ENCODE data around the gene KLHL15. TPM values are rescaled to one million over a fixed set of nuclear protein-coding genes. Genes with fewer than 3 reads are reported as not detected.
A peak's percentile ranks its signal among the peaks of the same experiment; 100 is the strongest.

The KLHL15 gene
- total and polyA plus RNA-seq, 2 experiments from 2014 or later = 3.4 to 8.2 TPM

GRCh38 chrX:24037729-24038128 is 10.7 kb upstream of the KLHL15 start:
- H3K4me3 ChIP-seq = no peak overlapping the region
- in situ Hi-C loops (cut with MboI) = no loop called here
- H3K9me3 ChIP-seq (ENCODE audit: low read depth) = no peaks in the 10 kb centered on the region
- H3K79me2 ChIP-seq (ENCODE audit: insufficient read depth) = no peaks in the 10 kb centered on the region
- no peaks in the 10 kb centered on the region for H3F3A ChIP-seq (ENCODE audit: insufficient read depth)
- no peaks in the 10 kb centered on the region for H4K20me1 ChIP-seq (ENCODE audit: insufficient read depth)
- H3K36me3 ChIP-seq (ENCODE audit: low read depth) = no peaks in the 10 kb centered on the region
- no peak overlapping the region for H3K4me2 ChIP-seq (ENCODE audit: unreplicated experiment)
- no peaks in the 10 kb centered on the region for H3K9me2 ChIP-seq (ENCODE audit: insufficient read depth)
- H3K9ac ChIP-seq = no peak overlapping the region
- H3K27me3 ChIP-seq (replicated peaks; ENCODE audit: insufficient read depth) = no peaks in the 10 kb centered on the region
- no peak for DNase-seq
- H2AFZ ChIP-seq = no peak overlapping the region
- no peak overlapping the region for H3K27ac ChIP-seq
- H3K4me1 ChIP-seq (ENCODE audit: insufficient read depth) = no peaks in the 10 kb centered on the region
- TF ChIP-seq EZH2phosphoT487 (IDR thresholded peaks at IDR 0.05; ENCODE audit: insufficient read depth, low read depth) (no peak), EZH2 (IDR thresholded peaks at IDR 0.05; ENCODE audit: insufficient read depth, poor library complexity, severe bottlenecking) (no peak)
- WGBS, 2 experiments (ENCODE audit: low coverage in 1 of 2, low lambda C conversion rate in 2 of 2, missing lambda C conversion rate in 2 of 2) = 48 to 70% methylated on average over 2 to 3 of the region's 4 CpGs

GRCh38 chrX:24034485-24034884 is 7.5 kb upstream of the KLHL15 start:
- Histone ChIP-seq H3K79me2 (ENCODE audit: insufficient read depth) (no peaks in the 10 kb centered on the region), H3K27ac (no peak overlapping the region), H3K27me3 (replicated peaks; ENCODE audit: insufficient read depth) (no peaks in the 10 kb centered on the region), H3K9me3 (ENCODE audit: low read depth) (no peaks in the 10 kb centered on the region), H4K20me1 (ENCODE audit: insufficient read depth) (no peaks in the 10 kb centered on the region), H3K9me2 (ENCODE audit: insufficient read depth) (no peaks in the 10 kb centered on the region), H3F3A (ENCODE audit: insufficient read depth) (no peaks in the 10 kb centered on the region), H3K4me2 (ENCODE audit: unreplicated experiment) (no peak overlapping the region), H3K36me3 (ENCODE audit: low read depth) (no peaks in the 10 kb centered on the region), H3K4me1 (ENCODE audit: insufficient read depth) (no peaks in the 10 kb centered on the region), H3K9ac (no peak overlapping the region), H3K4me3 (no peak overlapping the region), H2AFZ (no peak overlapping the region)
- DNase-seq = no peak
- in situ Hi-C loops (cut with MboI) = no loop called here
- WGBS, 2 experiments (ENCODE audit: low coverage in 1 of 2, low lambda C conversion rate in 2 of 2, missing lambda C conversion rate in 2 of 2) = 64 to 78% methylated on average over 4 to 5 of the region's 5 CpGs
- TF ChIP-seq EZH2 (IDR thresholded peaks at IDR 0.05; ENCODE audit: insufficient read depth, poor library complexity, severe bottlenecking) (no peak), EZH2phosphoT487 (IDR thresholded peaks at IDR 0.05; ENCODE audit: insufficient read depth, low read depth) (no peak)

GRCh38 chrX:24030597-24030996 is 3.6 kb upstream of the KLHL15 start:
- no peak for TF ChIP-seq EZH2 (IDR thresholded peaks at IDR 0.05; ENCODE audit: insufficient read depth, poor library complexity, severe bottlenecking)
- no peak for TF ChIP-seq EZH2phosphoT487 (IDR thresholded peaks at IDR 0.05; ENCODE audit: insufficient read depth, low read depth)
- no peak for DNase-seq
- no peaks in the 10 kb centered on the region for H4K20me1 ChIP-seq (ENCODE audit: insufficient read depth)
- H3K27me3 ChIP-seq (replicated peaks; ENCODE audit: insufficient read depth) = no peaks in the 10 kb centered on the region
- no peak overlapping the region for H3K4me2 ChIP-seq (ENCODE audit: unreplicated experiment)
- H3K9me2 ChIP-seq (ENCODE audit: insufficient read depth) = no peaks in the 10 kb centered on the region
- H3K4me3 ChIP-seq = no peak overlapping the region
- H3K9ac ChIP-seq = no peak overlapping the region
- H3K4me1 ChIP-seq (ENCODE audit: insufficient read depth) = no peaks in the 10 kb centered on the region
- H2AFZ ChIP-seq = no peak overlapping the region
- in situ Hi-C loops (cut with MboI) = no loop called here
- 64 to 67% methylated on average over 5 of the region's 5 CpGs for WGBS, 2 experiments (ENCODE audit: low coverage in 1 of 2, low lambda C conversion rate in 2 of 2, missing lambda C conversion rate in 2 of 2)
- H3K27ac ChIP-seq = no peak overlapping the region
- no peaks in the 10 kb centered on the region for H3K9me3 ChIP-seq (ENCODE audit: low read depth)
- no peaks in the 10 kb centered on the region for H3K79me2 ChIP-seq (ENCODE audit: insufficient read depth)
- no peaks in the 10 kb centered on the region for H3K36me3 ChIP-seq (ENCODE audit: low read depth)
- no peaks in the 10 kb centered on the region for H3F3A ChIP-seq (ENCODE audit: insufficient read depth)

- no peaks in the 10 kb centered on the region for H3K4me1 ChIP-seq (ENCODE audit: insufficient read depth)
- DNase-seq = no peak
- no peak overlapping the region for H3K4me3 ChIP-seq
- no peaks in the 10 kb centered on the region for H3K27me3 ChIP-seq (replicated peaks; ENCODE audit: insufficient read depth)
- H4K20me1 ChIP-seq (ENCODE audit: insufficient read depth) = no peaks in the 10 kb centered on the region
- no peak overlapping the region for H3K4me2 ChIP-seq (ENCODE audit: unreplicated experiment)
- no peaks in the 10 kb centered on the region for H3K9me2 ChIP-seq (ENCODE audit: insufficient read depth)
- WGBS, 2 experiments (ENCODE audit: low coverage in 1 of 2, low lambda C conversion rate in 2 of 2, missing lambda C conversion rate in 2 of 2) = 98 to 100% methylated on average over 6 of the region's 6 CpGs
- TF ChIP-seq EZH2phosphoT487 (IDR thresholded peaks at IDR 0.05; ENCODE audit: insufficient read depth, low read depth) = no peak
- TF ChIP-seq EZH2 (IDR thresholded peaks at IDR 0.05; ENCODE audit: insufficient read depth, poor library complexity, severe bottlenecking) = no peak
- no peaks in the 10 kb centered on the region for H3K36me3 ChIP-seq (ENCODE audit: low read depth)
- no peak overlapping the region for H3K27ac ChIP-seq
- no peaks in the 10 kb centered on the region for H3F3A ChIP-seq (ENCODE audit: insufficient read depth)
- no peaks in the 10 kb centered on the region for H3K9me3 ChIP-seq (ENCODE audit: low read depth)
- H3K9ac ChIP-seq = no peak overlapping the region
- H2AFZ ChIP-seq = no peak overlapping the region
- in situ Hi-C loops (cut with MboI) = no loop called here
- H3K79me2 ChIP-seq (ENCODE audit: insufficient read depth) = peaks cover 21% of the 10 kb centered on the region
Measured at GRCh38 chrX:24027985-24028384, 999 bp upstream of the KLHL15 start.

- H3K27ac ChIP-seq = peak overlapping the region; percentile 100
- peak; percentile 38 for DNase-seq
- no peaks in the 10 kb centered on the region for H3K9me2 ChIP-seq (ENCODE audit: insufficient read depth)
- no peaks in the 10 kb centered on the region for H3K36me3 ChIP-seq (ENCODE audit: low read depth)
- TF ChIP-seq EZH2 (IDR thresholded peaks at IDR 0.05; ENCODE audit: insufficient read depth, poor library complexity, severe bottlenecking) (no peak), EZH2phosphoT487 (IDR thresholded peaks at IDR 0.05; ENCODE audit: insufficient read depth, low read depth) (no peak)
- H3K4me2 ChIP-seq (ENCODE audit: unreplicated experiment) = peak overlapping the region; percentile 89
- no peaks in the 10 kb centered on the region for H3K9me3 ChIP-seq (ENCODE audit: low read depth)
- peaks cover 36% of the 10 kb centered on the region for H3K79me2 ChIP-seq (ENCODE audit: insufficient read depth)
- WGBS, 2 experiments (ENCODE audit: low coverage in 1 of 2, low lambda C conversion rate in 2 of 2, missing lambda C conversion rate in 2 of 2) = 14 to 19% methylated on average over 10 to 13 of the region's 13 CpGs
- in situ Hi-C loops (cut with MboI) = no loop called here
- no peaks in the 10 kb centered on the region for H3K4me1 ChIP-seq (ENCODE audit: insufficient read depth)
- peak overlapping the region; percentile 83 for H3K4me3 ChIP-seq
- H3K27me3 ChIP-seq (replicated peaks; ENCODE audit: insufficient read depth) = no peaks in the 10 kb centered on the region
- peak overlapping the region; percentile 100 for H3K9ac ChIP-seq
- H3F3A ChIP-seq (ENCODE audit: insufficient read depth) = no peaks in the 10 kb centered on the region
- H4K20me1 ChIP-seq (ENCODE audit: insufficient read depth) = no peaks in the 10 kb centered on the region
- H2AFZ ChIP-seq = peak overlapping the region; percentile 76
Measured at GRCh38 chrX:24026432-24026831, 554 bp downstream of the KLHL15 start.
